Vagina (tissue), 2 donors: ENCODE data around the gene NCBP2L. TPM values are rescaled to one million over a fixed set of nuclear protein-coding genes. Genes with fewer than 3 reads are reported as not detected.

Source experiments
- DNase-seq, 2 donors: peaks; one replicate each; pipeline ENCODE4 v3.0.0-alpha.2; 2017; ENCODE audit errors: extremely low spot score in 2 of 2
- H3K27ac ChIP-seq: fragments of 200-600 bp; sonication (generic); one replicate; pipeline ENCODE4 v1.5.1; 2019
- H3K27me3 ChIP-seq: fragments of 200-600 bp; sonication (generic); one replicate; pipeline ENCODE4 v1.5.1; 2019
- H3K36me3 ChIP-seq, 2 donors: fragments of 200-600 bp; sonication (generic); one replicate each; pipeline ENCODE4 v1.5.1; 2017 to 2019
- H3K4me1 ChIP-seq: fragments of 200-600 bp; sonication (generic); one replicate; pipeline ENCODE4 v1.5.1; 2019
- H3K4me3 ChIP-seq, 2 donors: fragments of 200-600 bp; sonication (generic); 1 replicate in 1 of 2; 2 replicates in 1 of 2; pipeline ENCODE4 v1.5.1; 2016 to 2019
- H3K9me3 ChIP-seq: fragments of 200-600 bp; sonication (generic); one replicate; pipeline ENCODE4 v1.5.1; 2019
- POLR2A ChIP-seq, 2 donors: fragments of 450-650 bp; IDR thresholded peaks; one replicate each; pipeline ENCODE4 v1.6.1; 2017; ENCODE audit warnings: antibody characterized with exemption in 2 of 2, mild to moderate bottlenecking in 2 of 2, moderate library complexity in 2 of 2
- POLR2AphosphoS5 ChIP-seq, 2 donors: sonication (generic); formaldehyde crosslinking; IDR thresholded peaks; one replicate each; pipeline ENCODE4 v1.9.0; 2017; ENCODE audit warnings: antibody characterized with exemption in 2 of 2, mild to moderate bottlenecking in 2 of 2, low read depth in 1 of 2; ENCODE audit not compliant: insufficient read depth in 1 of 2
- intact Hi-C: fragments of 100-400 bp; cut with DNase I; formaldehyde crosslinking; loops from one replicate; pipeline ENCODE4 v1.15.1; 2023
- total RNA-seq: library from RNA; depleted of rRNA; stranded (reverse); fragments of >200 nt; gene quantifications from one replicate; pipeline ENCODE4 v1.2.3, GENCODE V29; 2016
- TF ChIP-seq, protein P1 (sequence below), 3 experiments: fragments of 450-650 bp in 2 of 3; fragments of 200-600 bp in 1 of 3; sonication (generic) in 1 of 3; IDR thresholded peaks; one replicate each; pipeline ENCODE4 v1.5.1; 2017 to 2019; ENCODE audit warnings: antibody characterized with exemption in 3 of 3, mild to moderate bottlenecking in 2 of 3, moderate library complexity in 2 of 3

NCBP2L gene
- total RNA-seq, 1 donor from 2014 or later, result not detected

DNA sequence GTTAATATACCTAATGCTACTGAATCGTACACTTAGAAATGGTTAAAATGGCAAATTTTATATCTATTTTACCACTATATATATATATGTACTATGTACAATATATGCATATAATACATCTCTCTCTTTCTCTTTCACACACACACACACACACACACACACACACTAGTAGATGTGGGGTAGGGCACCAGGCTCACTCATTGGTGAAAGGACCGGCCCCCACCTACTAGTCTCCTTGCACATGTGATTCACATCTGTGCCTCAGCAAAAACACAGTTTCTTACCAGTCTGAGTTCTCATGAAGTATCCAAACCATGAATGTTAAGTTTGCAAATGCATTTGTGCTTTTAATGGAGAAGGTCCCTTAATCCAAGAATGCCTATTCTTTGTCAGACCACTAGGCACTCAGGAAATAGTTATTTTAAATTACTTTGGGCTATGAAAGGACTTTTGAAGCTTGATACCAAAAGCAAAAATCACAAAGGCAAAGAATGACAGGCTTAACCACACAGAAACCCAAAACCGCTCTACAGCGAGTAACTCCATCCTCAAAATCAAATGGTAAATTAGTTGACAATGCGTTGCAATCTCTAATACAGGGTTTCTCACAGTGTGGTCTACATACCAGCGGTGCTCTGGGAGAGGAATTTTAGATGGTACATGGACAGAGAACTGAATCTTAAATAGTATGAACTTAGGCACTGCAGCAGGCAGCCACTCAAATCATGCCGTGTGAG, 7.8 kb upstream of the NCBP2L start:
- H3K27ac ChIP-seq, result no peak overlapping the region
- H3K36me3 ChIP-seq, result no peaks in the 10 kb centered on the region
- H3K9me3 ChIP-seq, result no peaks in the 10 kb centered on the region
- peak in 1 of 2 donors; percentile 32 for DNase-seq
- TF ChIP-seq, protein P1, sequence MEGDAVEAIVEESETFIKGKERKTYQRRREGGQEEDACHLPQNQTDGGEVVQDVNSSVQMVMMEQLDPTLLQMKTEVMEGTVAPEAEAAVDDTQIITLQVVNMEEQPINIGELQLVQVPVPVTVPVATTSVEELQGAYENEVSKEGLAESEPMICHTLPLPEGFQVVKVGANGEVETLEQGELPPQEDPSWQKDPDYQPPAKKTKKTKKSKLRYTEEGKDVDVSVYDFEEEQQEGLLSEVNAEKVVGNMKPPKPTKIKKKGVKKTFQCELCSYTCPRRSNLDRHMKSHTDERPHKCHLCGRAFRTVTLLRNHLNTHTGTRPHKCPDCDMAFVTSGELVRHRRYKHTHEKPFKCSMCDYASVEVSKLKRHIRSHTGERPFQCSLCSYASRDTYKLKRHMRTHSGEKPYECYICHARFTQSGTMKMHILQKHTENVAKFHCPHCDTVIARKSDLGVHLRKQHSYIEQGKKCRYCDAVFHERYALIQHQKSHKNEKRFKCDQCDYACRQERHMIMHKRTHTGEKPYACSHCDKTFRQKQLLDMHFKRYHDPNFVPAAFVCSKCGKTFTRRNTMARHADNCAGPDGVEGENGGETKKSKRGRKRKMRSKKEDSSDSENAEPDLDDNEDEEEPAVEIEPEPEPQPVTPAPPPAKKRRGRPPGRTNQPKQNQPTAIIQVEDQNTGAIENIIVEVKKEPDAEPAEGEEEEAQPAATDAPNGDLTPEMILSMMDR (IDR thresholded peaks at IDR 0.05), result no peak
- no peaks in the 10 kb centered on the region for H3K27me3 ChIP-seq
- H3K4me1 ChIP-seq, result peaks cover 17% of the 10 kb centered on the region
- intact Hi-C loops, result no loop called here
- no peak overlapping the region for H3K4me3 ChIP-seq

DNA sequence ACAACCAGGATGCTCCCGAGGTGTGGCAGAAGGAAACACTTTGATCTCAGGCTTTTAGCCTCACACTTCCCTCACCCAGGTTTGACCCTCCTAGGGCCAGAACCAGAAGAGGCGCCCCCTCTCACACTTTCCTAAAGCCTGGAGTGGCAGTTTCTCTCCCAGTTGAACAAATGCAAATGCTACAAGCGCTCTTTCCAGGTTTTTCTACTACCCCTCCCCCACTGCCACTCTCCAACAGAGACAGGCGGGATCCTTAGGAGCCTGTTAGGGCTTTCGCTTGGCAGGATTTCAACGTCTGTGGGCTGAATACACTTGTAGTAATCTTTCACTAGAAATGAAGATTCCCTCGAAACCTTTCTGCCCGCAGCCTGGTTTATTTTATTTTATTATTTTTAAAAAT, 4.3 kb upstream of the NCBP2L start:
- Histone ChIP-seq H3K4me3 (peak overlapping the region in 1 of 2 donors; percentile 55), H3K4me1 (peaks cover 10% of the 10 kb centered on the region), H3K36me3 (no peaks in the 10 kb centered on the region), H3K9me3 (no peaks in the 10 kb centered on the region), H3K27ac (no peak overlapping the region), H3K27me3 (no peaks in the 10 kb centered on the region)
- TF ChIP-seq POLR2A (IDR thresholded peaks at IDR 0.05), result no peak
- peak in 1 of 2 donors; percentile 64 for DNase-seq
- intact Hi-C loops, result no loop called here

DNA sequence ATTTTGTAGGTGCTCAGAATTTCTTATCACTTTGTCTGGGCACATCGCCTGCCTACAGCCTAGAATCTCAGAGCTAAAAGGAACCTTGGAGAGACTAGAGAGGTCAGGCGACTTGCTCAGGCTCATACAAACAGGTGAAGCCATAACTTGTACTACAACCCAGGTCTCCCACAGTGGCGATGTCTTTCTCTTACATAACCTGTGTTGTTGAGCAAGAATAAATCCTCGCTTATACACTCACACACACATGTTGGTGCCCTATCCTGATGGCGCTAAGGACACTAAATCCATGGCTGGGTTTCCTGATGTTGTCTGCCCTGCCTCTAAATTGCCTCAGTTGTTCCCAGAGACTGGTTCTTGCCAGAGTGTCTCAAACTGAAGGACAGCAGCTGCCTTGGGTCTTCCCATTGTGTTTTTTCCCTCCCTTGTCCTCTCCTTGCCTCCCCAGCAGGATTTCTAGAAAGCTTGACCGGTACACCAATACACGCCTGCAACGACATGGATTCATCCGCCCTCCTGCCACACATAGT, 3.6 kb upstream of the NCBP2L start:
- no peaks in the 10 kb centered on the region for H3K27me3 ChIP-seq
- no peaks in the 10 kb centered on the region for H3K36me3 ChIP-seq
- TF ChIP-seq POLR2A (IDR thresholded peaks at IDR 0.05) (no peak), POLR2AphosphoS5 (IDR thresholded peaks at IDR 0.05; ENCODE audit: insufficient read depth in 1 of 2, low read depth in 1 of 2) (no peak)
- TF ChIP-seq, protein P1 (IDR thresholded peaks at IDR 0.05), result no peak
- peak in 1 of 2 donors; percentile 84 for DNase-seq
- H3K9me3 ChIP-seq, result no peaks in the 10 kb centered on the region
- intact Hi-C loops, result no loop called here
- peak overlapping the region; percentile 42 to 55 for H3K4me3 ChIP-seq
- peaks cover 10% of the 10 kb centered on the region for H3K4me1 ChIP-seq
- H3K27ac ChIP-seq, result peak overlapping the region; percentile 84

DNA sequence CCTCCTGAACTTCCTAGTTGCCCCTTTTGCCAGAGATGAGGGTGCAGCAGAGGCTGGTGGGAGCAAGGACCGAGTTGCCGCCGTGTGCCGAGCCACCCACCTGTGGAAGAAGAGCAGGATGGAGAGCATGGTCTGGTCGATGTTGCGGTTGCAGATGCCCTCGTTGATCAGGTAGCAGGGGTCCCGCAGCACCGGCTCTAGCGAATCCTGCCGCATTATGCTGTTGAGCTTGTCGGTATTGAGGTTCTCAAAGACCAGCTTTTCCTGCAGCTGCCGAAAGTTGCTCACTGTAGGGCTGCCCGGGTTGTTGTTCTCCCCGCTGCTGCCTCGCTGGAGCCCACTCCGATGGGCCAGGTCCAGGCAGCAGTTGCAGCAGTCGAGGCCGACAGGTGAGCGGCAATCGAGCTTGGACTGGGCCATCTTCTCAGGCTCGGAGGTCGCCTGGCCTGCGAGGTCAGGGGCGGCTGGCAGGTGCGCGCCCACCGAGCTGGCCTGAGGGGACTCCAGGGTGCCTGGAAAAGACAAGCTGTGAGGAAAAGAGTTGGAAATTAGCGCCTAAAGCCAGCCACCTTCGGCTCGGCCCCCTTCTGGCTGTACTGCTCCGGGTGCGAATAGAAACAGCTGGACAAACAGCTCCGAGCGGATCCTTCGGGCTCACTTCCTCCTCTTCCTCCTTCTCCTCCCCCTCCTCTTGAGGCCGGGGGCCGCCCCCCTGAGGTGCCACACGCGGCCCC, 2.4 kb upstream of the NCBP2L start:
- Histone ChIP-seq H3K4me3 (peak overlapping the region; percentile 42 to 55), H3K9me3 (no peaks in the 10 kb centered on the region), H3K27ac (peak overlapping the region; percentile 84), H3K27me3 (no peaks in the 10 kb centered on the region), H3K36me3 (no peaks in the 10 kb centered on the region), H3K4me1 (peaks cover 10% of the 10 kb centered on the region)
- TF ChIP-seq, protein P1 (IDR thresholded peaks at IDR 0.05), result no peak
- TF ChIP-seq POLR2AphosphoS5 (IDR thresholded peaks at IDR 0.05; ENCODE audit: insufficient read depth in 1 of 2, low read depth in 1 of 2) (no peak), POLR2A (IDR thresholded peaks at IDR 0.05) (no peak)
- peak in 1 of 2 donors; percentile 85 for DNase-seq
- intact Hi-C loops, result loop anchor here (5.0 kb wide), 1 partner anchor 103 kb away; no protein-coding TSS in a partner anchor

DNA sequence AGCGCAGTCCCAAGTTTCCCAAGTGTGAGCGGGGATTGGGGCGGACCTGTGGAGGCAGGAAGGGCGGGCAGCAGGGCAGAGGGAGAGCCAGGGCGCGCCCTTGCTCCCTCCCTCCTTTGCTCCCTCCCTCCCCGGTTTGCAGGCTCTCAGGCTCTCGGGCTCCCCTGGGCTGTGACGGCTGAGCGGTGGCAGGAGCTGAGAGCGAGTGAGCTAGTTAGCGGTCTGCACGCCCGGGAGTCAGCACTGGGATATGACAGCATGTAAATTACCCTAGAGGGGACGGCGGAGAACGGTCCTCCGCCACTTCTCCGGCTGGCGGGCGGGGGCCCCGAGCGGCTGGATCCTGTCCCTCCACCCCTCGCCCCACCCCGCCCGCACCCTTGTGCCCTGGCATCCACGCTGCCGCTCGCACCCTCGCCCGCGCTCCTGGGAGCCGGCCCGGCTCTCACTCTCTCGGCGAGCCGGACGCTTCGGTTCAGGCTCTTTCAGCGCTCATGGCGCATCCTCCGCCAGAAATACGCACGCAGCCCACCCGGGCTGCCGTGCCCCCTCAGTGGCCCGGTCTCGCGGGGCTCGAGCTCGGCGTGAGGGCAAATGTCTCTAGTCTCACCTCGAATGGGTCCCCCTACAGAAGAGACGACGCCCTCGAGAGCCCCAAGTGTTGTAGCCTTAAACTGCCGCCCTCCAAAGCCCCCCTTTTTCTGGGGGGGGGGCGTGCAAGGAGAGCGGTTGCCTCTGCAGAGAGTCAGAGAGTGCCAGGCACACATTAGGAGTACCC, 1.6 kb upstream of the NCBP2L start, which contains the start of gene TSC22D3:
Gene TSC22D3, minus strand, starts transcription at position 54 of the 778 bp plus-strand sequence. CDS start 368 bp downstream, outside the sequence.
- intact Hi-C loops, result loop anchor here (1.0 to 5.0 kb wide), 2 partner anchors 58 to 104 kb away; no protein-coding TSS in a partner anchor
- H3K4me1 ChIP-seq, result peaks cover 10% of the 10 kb centered on the region
- DNase-seq, result peak in 1 of 2 donors; percentile 83
- no peaks in the 10 kb centered on the region for H3K9me3 ChIP-seq
- H3K36me3 ChIP-seq, result no peaks in the 10 kb centered on the region
- peak within 1 kb of the TSS; percentile 42 to 55 for H3K4me3 ChIP-seq
- TF ChIP-seq, protein P1 (IDR thresholded peaks at IDR 0.05), result no peak
- TF ChIP-seq POLR2AphosphoS5 (IDR thresholded peaks at IDR 0.05; ENCODE audit: insufficient read depth in 1 of 2, low read depth in 1 of 2) (peak in 1 of 2 donors; percentile 83), POLR2A (IDR thresholded peaks at IDR 0.05) (peak in 1 of 2 donors; percentile 42)
- peak within 1 kb of the TSS; percentile 84 for H3K27ac ChIP-seq
- no peaks in the 10 kb centered on the region for H3K27me3 ChIP-seq
